Hematopoietic multipotent progenitor cell treated with erythropoietin and hydrocortisone succinate and interleukin-3 and kit ligand, for 17 days (in vitro differentiated cells): ENCODE data around the gene C12orf54.
"Not testable (repeated sequence)": the region's sequence is repeated elsewhere in the genome, so short reads cannot be mapped to it uniquely, and the experiment has no call there.

Experiments used
- DNase-seq: peaks from one replicate; pipeline ENCODE4 v3.0.0-alpha.2; 2015; ENCODE audit warnings: low spot score

C12orf54 gene

GRCh38 chr12:48482198-48482597, at the start of gene C12orf54:
Gene C12orf54 (plus strand): TSS chr12:48482498. CDS start chr12:48483297, 799 bp downstream.
- DNase-seq, result no peak

- not testable (repeated sequence) for DNase-seq
Observed at GRCh38 chr12:48434016-48434415, 48.3 kb upstream of the C12orf54 start.

- DNase-seq, result no peak
Observed at GRCh38 chr12:48441069-48441468, 41.2 kb upstream of the C12orf54 start.

- no peak for DNase-seq
Observed at GRCh38 chr12:48442179-48442847, 40.0 kb upstream of the C12orf54 start.

- DNase-seq, result no peak
Observed at GRCh38 chr12:48445538-48445937, 36.8 kb upstream of the C12orf54 start.

GRCh38 chr12:48446161-48446776, 36.0 kb upstream of the C12orf54 start:
- no peak for DNase-seq

- DNase-seq, result no peak
Observed at GRCh38 chr12:48447755-48448154, 34.5 kb upstream of the C12orf54 start.

- no peak for DNase-seq
Observed at GRCh38 chr12:48451372-48451771, 30.9 kb upstream of the C12orf54 start.

GRCh38 chr12:48452961-48453360, 29.3 kb upstream of the C12orf54 start:
- DNase-seq, result not testable (repeated sequence)

GRCh38 chr12:48454667-48455066, 27.6 kb upstream of the C12orf54 start:
- DNase-seq, result no peak

- DNase-seq, result no peak
Observed at GRCh38 chr12:48455116-48455515, 27.2 kb upstream of the C12orf54 start.

- DNase-seq, result no peak
Observed at GRCh38 chr12:48459259-48459658, 23.0 kb upstream of the C12orf54 start.

GRCh38 chr12:48469027-48469426, 13.3 kb upstream of the C12orf54 start:
- DNase-seq, result not testable (repeated sequence)

- DNase-seq, result no peak
Observed at GRCh38 chr12:48472259-48472658, 10.0 kb upstream of the C12orf54 start, which contains the start of gene ANP32D. Gene ANP32D (plus strand): TSS chr12:48472559. CDS start chr12:48472665, 106 bp downstream.

- DNase-seq, result no peak
Observed at GRCh38 chr12:48473061-48473460, 9.2 kb upstream of the C12orf54 start.

GRCh38 chr12:48474497-48474896, 7.8 kb upstream of the C12orf54 start:
- not testable (repeated sequence) for DNase-seq

GRCh38 chr12:48482930-48483329, 632 bp downstream of the C12orf54 start:
- no peak for DNase-seq

- DNase-seq, result no peak
Observed at GRCh38 chr12:48486261-48486660, 4.0 kb downstream of the C12orf54 start.

GRCh38 chr12:48486679-48487078, 4.4 kb downstream of the C12orf54 start:
- no peak for DNase-seq

- DNase-seq, result no peak
Observed at GRCh38 chr12:48489012-48489411, 6.7 kb downstream of the C12orf54 start.

GRCh38 chr12:48489456-48489855, 7.2 kb downstream of the C12orf54 start:
- not testable (repeated sequence) for DNase-seq

- DNase-seq, result not testable (repeated sequence)
Observed at GRCh38 chr12:48500281-48500680, 18.0 kb downstream of the C12orf54 start.

GRCh38 chr12:48506836-48507235, 24.5 kb downstream of the C12orf54 start:
- DNase-seq, result not testable (repeated sequence)

- DNase-seq, result no peak
Observed at GRCh38 chr12:48508987-48509386, 26.7 kb downstream of the C12orf54 start.
